ENCODE data around the gene AKT1.

AKT1 gene

DNA sequence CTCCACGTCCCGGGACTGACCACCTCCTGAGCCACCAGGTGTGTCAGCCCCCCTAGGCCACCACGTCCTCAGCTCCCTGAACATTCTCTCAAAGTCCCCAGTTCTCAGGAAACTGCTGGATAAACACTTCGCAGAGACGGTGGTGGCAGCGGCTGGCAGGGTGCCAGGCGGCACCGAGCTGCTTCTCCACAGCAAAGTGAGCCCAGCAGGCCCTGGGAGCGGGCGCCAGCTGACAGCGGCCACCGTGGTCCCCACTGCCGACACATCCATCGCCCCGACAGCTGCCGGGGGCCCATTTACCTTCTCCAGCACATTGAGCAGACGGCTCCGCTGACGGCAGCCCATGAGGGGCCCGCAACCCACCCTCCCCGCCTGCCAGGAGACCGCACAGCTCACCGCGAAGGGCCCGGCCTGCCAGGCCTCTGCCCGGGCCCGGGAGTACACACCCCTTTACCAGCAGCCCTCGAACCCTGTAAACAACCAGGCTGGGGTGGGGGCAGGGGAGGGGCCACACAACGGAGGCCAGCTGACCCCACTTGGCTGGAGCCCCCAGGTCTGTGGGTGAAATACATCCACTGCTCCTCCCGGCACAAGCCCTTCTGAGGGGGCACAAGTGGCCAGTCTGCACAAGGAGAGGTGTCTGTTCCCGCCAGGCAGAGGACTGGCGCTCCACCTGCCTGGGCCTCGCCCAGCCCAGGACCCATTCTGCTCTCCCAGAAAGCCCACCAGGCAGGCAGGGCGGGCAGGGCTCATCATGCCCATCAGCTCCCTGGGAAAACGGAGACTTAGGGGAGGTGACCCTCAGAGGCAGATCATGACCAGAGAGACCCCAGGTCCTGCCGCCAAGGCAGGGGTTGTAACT is 10.5 kb downstream of the AKT1 start:
- DNase-seq: peak; percentile 82

DNA sequence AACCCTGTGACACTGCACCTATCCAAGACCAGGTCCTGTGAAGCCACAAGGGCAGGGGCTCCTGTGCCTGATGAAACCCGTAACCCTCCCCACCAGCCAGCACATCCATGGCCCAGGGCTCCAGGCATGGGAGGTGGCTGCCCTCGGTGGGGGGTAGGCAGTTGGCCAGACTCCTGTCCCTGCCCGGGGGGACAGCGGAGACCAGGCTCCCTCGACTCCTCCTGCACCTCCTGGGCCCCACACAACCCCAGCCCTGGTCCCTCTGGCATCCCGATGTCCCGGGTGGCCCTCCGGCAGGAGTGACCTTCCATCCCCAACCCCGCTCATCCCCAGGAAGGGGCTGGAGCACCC is 11.4 kb downstream of the AKT1 start:
- no peak for DNase-seq

DNA sequence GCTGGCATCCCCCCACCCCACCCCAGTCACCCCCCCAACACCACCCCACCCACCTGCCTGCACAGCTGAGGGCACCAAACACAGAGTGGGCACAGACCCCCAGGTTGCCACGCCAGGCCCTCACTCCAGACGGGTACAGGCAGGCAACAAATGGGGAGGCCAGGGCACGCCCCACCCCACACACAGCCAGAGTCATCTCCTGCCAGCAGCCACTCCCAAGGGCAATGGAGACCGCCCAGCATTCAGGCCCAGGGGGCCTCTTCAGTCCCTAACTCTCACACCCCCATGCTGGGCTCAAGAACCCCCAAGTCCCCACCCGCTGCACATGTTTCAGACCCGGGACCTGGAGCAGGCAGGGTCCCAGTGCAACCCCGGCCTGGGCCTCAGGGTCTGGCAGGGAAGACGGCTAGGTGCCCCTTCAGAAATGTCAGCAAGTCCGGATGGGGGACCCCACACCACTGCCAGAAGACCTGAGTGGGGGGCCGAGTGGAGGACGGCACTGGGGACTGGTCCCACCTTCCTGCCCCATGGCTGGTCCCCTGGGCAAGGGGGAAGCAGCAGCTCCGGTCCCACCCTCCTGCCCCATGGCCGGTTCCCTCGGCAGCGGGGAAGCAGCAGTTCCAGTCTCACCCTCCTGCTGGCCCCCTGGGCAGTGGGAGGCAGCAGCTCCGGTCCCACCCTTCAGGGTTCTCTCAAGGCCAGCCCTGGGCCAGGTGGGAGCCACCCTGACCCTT is 11.9 kb downstream of the AKT1 start:
- DNase-seq: no peak

DNA sequence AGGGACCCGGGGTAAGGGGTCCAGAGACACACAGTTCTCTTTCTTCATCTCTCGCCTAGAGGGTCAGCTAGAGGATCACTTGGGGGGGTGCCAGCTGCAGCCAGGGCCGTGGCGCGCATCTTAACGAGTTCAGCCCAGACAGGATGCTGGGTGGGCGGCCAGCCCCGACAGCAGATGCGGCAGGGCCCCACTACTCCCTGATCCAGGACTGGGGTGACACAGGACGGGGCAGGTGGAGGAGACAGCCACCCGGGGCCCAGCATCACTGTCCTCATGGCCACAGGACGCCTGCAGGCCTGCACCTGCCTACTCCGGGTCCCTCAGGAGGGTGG is 12.8 kb downstream of the AKT1 start:
- DNase-seq: no peak

DNA sequence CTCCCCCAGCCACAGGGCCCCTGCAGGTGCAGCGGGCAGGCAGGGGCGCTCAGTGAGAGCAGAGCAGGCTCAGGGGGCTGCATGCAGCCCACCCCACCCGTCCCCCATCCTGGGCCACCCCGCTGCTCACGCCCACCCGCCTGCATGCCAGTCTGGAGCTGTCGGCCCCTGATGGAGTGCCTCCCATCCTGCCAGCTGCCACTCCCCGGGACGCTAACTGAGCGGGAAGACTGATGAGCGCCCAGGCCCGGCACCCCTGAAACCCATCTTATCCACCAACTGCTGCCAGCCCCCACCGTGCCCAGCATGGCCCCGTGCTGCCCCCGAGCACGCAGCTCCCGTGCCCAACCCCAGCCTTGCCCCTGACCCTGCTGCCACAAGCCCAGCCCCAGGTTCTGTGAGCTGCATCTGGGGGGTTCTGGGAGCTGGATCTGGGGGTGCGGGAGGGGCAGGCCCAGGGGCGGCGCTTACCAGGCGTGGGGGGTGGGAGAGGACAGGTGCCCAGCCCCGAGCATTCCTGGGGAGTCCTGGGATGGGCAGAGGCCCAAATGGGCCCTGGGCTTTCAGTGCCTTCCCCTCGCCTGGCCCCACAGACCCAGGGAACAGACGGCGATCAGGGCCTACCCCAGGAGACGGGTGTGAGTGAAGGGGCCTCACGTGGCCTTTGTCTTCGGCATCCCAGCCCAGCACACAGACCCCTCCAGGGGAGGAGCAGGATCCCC is 13.3 kb downstream of the AKT1 start:
- DNase-seq: no peak

DNA sequence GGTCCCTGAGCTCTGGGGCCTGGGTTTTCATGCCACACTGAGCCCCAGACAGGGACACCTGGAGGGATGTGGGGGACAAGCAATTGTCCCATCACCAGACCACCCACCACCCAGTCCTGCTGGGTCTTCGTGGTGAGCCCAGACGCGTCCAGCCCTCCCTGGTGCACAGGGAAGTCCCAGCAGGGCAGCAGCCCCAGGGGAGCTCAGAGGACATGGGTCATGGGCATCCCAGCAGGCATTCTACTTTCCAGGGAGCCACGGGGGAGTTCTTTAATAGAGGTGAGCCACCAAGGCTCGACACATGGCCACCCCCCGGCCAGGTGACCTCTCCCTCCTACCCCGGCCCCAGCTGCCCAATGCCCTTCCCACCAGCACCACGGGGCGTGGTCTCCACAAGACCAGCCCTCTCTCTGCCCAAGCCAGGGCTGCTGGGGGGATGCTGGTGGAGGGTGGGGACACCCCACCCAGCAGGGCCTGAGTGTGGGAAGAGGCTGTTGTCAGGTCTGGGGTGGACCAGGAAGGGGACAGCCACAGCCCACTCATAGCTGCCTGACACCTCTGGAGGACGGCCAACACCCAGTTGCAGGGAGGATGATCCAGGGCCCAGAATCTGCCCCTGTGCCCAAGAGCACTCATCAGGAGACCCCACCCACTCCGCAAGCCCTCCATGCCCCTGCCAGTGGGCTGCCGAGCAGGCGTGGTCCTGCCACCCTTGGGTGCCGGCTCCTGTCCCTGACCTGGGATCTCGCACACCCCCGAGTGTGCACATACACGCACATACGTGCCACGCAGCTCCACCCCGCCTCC is 14.1 kb downstream of the AKT1 start:
- no peak for DNase-seq

DNA sequence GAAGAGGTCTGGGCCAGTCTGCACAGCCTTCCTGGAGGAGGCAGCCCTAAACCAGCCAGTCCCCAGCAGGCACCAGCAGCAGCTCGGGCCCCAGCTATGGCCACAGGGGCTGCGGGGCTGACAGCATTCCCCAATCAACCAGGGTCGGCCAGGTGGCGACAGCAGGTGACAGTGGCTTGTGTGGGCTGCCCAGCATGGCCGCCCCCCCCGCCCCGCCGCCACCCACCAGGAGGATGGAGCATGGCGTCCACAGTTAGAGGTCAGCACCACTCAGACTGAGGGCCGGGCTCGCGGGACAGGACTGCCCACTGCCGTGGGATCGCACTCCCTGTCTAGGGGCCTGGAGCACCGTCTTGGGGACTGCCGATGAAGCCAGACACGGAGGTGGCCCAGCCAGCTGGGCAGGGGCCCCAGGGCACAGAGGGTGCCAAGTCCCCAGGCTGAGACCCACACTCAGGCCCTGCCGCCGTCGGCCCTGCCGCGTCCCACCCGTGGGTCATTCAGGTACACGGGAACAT is 15.0 kb downstream of the AKT1 start:
- DNase-seq: no peak

DNA sequence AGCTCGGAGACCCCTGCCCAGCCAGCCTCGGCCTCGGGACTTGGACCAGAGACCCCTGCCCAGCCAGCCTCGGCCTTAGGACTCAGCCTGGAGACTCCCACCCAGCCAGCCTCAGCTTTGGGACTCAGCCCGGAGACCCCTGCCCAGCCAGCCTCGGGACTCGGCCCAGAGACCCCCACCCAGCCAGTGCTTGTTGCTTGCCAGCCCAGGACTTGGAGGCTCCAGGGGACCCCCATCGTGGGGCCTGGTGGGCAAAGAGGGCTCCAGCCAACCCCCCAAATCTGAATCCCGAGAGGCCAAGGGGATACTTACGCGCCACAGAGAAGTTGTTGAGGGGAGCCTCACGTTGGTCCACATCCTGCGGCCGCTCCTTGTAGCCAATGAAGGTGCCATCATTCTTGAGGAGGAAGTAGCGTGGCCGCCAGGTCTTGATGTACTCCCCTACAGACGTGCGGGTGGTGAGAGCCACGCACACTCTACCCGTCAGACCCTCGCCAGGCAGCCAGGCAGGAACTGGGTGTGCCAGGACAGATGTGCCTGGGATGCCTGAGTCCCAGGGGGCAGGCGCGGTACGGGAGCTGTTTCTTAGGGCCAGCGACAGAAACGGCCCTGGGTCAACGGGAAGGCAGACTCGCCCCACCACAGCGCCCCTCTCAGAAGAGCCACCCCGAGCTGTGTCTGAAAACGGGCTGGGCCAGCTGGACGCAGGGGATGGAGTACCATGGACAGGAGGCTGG is 15.6 kb downstream of the AKT1 start:
- no peak for DNase-seq

DNA sequence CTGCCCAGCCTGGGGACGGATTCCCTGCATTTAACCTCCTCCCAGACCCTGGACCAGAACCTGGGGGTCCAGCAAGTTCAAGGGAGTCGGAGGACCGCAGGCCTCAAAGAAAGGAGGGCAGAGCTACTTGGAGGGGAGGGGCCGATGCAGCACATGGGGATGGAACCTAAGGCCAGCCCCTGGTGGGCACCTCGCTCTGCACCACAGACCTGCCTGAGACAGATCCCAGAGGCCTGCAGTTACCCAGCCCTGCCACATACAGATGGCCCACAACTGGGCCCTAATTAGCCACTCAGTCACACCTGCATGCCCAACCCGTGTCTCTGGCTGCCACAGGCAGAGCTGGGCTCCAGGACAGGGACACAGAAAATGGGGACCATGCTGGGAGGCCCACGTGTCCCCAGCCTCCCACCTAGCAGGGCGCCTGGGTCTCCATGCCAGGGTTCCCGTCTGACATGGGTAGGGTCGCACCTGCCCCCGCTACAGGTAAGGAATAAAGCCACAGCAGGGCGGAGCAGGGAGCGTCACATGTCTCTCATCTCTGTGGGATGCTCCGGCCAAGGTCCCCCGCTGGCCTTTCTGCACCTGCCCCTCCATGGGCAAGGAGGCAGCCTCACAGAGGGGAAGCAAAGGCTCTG is 16.7 kb downstream of the AKT1 start:
- DNase-seq: no peak

DNA sequence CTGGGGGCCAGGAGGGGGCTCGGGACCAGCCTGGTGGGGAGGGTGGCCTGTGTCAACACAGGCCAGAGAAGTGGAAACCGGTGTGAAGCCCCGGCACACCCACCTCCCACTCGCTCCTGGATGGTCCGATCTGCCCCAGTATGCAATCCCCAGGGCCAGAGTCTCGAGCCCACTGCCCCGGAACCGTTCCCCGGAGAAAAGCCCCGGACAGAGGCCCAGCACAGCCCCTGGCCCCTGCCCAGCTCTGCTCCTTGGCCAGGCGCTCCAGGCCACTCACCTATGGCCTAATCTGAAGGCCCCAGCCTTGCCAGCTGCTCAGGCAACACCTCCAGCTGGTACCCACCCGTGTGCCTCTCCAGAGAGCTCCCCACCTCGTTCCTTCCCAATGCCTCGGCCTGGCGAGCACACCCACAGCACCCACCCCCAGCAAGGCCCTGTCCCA is 17.7 kb downstream of the AKT1 start:
- DNase-seq: no peak

DNA sequence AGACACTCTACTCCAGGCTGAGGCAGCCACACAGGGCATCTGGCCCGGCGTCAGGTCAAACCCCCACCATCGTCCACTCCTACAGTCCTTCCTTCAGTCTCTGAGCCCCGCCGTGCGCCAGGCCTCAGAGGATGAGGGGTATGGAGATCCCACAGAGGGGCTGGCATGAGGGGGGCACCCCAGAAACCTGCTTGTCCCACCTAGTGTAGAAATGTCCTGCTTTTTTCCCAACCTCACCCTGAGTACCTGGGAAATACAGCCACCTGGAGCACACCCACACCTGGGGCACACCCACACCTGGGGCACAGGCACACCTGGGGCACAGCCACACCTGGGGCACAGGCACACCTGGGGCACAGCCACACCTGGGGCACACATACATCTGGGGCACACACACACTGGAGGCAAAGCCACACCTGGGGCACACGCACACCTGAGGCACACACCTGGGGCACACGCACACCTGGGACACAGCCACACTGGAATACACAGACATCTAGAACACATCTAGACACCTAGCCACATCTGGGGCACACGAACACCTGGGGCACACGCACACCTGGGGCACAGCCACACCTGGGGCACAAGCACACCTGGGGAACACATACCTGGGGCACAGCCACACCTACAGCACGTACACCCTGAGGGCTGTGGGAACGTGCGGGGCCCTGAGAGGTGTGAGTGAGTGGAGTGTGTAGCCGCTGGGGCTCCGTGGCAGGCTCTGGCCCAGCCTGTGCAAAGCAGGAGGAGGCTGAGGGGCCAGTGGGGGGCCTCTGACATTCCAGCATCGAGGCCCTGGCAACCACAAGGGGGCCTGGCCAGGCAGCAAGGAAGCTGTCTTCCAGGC is 18.4 kb downstream of the AKT1 start:
- DNase-seq: no peak

DNA sequence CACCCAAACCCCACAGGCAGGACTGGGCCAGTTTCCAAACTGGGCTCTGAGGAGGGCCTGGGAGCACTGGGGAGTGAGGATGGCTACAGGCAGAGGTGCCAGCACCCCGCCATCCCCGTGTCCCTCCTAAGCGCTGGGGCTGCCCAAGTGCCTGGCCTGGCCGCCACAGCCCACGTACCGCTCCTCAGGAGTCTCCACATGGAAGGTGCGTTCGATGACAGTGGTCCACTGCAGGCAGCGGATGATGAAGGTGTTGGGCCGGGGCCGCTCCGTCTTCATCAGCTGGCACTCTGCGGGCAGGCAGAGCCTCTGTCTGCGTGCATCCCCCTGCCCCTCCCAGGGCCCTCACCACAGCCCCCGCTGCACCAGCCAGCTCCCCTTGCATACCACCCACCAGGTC is 19.1 kb downstream of the AKT1 start:
- DNase-seq: no peak

DNA sequence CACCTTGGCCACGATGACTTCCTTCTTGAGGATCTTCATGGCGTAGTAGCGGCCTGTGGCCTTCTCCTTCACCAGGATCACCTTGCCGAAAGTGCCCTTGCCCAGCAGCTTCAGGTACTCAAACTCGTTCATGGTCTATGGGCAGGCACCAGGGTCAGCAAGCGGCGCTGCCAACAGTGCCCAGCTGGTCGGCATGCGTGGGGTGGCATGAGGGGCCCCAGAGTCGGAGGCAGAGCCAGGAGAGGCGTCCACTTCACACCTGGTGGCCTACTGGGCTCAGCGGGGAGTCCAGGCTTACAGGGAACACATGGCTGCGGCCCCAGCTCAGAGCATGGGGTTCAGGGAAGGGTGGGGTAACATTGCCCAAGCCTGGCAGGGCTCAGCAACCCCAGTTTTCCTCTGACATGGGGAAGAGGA is 20.5 kb downstream of the AKT1 start:
- no peak for DNase-seq

DNA sequence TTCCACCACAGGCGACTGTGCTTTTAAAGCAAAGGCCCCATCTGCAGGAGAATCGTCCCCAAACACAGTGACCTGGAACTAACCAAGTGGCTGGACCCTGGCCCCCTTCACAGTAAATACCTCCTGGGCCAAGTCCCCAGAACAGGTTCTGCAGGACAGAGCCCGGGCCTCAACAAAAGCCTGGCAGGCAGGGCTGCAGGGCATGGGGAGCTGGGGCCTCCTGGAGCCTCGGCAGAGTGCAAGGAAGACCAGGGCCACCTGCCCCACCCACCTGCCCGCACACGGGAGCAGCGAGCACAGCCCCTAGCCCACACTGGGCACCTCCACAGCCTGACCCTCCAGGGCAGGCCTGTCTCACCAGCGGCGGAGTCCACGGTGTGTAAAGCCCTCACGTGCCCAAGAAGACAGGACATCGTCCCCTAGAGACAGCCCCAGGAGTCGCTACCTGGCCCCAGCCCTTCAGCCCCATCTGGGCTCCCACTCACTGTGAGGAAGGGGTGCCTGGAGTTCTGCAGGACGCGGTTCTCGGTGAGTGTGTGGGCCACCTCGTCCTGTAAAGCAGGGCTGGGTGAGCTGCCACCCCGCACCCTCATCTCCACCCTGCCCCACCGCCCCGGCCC is 21.0 kb downstream of the AKT1 start:
- no peak for DNase-seq

DNA sequence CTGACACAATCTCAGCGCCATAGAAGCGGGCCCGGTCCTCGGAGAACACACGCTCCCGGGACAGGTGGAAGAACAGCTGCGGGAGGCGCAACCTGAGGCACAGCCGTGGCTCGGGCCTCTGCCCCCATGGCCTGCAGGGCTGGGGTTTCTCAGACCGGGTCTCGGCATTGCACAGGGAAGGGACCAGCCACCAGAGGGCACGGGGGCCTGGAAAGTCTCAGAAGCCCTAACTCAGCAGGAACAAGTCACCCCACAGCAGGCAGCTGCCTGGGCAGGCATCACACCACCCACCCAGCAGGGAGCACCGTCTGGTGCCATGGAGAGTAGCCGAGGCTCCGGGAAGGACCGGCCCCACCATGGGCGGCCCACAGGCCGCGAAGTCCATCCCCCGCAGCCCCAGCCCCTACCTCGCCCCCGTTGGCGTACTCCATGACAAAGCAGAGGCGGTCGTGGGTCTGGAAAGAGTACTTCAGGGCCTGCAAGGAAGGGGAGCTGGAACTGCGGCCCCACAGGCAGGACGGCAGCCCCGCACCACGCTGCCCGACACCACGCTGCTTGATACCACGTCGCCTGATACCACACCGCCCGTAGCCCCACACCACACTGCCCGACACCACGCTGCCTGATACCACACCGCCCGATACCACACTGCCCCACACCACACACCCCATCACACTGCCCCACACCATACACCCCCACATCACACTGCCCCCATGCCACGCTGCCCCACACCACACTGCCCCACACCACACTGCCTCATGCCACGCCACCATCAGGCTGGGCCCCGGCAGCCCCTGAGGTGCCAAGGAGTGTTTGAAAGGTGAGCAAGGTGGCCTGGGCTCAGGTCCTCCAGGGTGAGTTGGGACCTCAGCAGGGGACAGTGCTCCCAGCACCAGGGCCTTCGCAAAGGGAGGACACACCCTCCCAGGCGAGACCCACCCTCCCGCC is 21.8 kb downstream of the AKT1 start:
- no peak for DNase-seq

DNA sequence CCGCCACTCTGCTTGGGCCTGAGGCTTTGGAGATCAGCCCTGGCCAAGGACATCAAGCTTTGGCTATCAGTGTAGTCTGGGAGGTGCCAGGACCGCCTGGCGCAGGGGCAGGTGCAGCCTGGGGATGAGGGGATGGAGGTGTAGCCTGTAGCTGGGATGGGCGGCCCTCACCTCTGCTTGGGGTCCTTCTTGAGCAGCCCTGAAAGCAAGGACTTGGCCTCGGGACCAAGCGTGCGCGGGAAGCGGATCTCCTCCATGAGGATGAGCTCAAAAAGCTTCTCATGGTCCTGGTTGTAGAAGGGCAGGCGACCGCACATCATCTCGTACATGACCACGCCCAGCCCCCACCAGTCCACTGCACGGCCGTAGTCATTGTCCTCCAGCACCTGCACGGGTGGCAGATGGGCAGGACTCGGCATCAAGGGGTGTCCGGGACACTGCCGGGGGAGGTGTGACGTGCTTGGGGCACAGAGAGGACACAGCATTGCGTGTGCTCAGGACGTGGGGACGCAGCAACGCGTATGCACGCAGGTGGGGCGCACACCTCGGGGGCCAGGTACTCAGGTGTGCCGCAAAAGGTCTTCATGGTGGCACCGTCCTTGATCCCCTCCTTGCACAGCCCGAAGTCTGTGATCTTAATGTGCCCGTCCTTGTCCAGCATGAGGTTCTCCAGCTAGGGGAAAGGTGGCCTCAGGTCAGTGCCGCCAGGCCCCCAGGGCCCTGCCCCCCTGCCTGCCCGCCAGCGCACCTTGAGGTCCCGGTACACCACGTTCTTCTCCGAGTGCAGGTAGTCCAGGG is 22.6 kb downstream of the AKT1 start:
- DNase-seq: no peak

DNA sequence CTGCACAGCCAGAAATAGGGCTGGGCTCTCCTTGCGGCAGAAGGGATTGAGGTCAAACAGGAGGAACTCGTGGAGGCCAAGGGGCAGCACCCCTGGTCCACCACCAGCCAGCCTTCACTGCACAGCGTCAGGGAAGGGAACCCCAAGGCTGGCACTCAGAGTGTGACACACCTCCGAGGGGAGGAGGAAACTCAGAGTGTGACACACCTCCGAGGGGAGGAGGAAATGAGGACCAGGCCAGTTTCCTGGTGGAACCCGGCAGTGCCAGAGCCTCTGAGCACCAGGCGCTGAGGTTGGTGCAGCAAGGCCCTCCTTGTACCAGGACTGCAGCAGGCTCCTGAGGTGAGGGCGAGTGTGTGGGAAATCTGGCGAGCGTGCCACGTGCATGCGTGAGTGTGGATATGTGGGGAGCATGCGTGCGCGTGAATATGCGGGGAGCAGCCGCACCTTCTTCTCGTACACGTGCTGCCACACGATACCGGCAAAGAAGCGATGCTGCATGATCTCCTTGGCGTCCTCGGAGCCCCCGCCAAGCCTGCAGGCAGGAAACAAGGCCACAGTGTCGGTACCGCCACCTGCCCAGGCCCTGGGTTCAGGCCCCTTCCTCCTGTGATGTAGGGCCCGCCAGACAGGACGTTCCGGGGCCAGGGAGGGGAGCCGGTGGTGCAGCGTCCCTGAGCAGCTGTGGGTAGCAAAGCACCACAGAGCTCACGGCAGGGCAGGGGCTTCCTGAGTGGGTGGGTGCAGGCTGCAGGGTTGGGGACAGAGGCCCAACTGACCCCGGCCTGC is 23.4 kb downstream of the AKT1 start:
- DNase-seq: no peak
